COLO668 (cell line): ENCODE data around the gene ADGRG7.

ENCODE experiments used
- DNase-seq: peaks from one replicate; lab custom pipeline; 2025; ENCODE audit not compliant: unreplicated experiment; lab: John Stamatoyannopoulos, UW

The ADGRG7 gene

DNA sequence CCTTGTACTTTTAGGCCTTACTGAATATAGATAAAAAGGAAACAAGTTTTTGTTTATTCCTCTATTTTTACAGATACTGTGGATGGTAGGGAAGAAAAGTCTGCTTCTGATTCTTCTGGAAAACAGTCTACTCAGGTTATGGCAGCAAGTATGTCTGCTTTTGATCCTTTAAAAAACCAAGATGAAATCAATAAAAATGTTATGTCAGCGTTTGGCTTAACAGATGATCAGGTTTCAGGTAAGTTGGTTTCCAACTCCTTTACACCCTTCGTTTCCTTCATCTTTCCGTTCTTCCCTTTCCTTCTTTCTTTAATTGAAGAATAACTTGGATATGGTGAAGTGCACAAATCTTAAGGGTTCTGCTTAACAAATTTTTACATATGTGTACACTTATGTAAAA lies 123.0 kb downstream of the ADGRG7 start:
- DNase-seq: no peak

DNA sequence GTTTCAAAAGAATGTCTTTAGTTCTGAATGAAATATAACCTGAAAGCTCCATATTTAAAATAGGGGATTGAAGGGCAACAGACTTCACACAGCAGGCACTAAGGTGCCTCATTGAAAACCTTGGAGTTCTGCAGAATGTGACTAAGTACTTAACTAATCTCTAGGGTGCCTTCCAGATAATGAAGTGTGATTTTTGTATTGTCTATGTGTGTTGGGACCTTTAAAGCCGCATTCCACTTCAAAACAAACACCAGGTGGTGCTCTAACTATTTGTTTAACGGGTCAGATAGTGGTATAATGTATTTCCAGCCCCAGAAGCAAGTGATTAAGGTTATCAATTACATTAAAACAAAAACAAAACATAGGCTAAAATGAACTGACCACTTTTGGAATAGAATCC lies 127.9 kb downstream of the ADGRG7 start:
- no peak for DNase-seq

DNA sequence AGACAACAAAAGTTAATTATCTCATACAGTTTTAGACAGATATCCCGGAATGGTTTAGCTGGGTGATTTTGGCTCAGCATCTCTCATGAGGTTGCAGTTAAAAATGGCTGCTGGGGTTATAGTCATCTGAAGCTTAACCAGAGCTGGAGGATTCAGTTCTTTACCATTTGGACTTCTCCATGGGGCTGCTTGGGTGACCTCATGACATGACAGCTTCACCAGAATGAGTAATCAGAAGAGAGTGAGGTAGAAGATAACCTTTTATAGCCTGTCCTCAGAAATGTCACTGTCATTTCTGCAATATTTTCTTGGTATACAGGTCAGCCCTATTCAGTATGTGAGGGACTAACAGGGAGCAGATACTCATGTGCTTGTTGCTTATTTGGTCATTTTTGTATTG lies 130.8 kb downstream of the ADGRG7 start:
- DNase-seq: no peak

DNA sequence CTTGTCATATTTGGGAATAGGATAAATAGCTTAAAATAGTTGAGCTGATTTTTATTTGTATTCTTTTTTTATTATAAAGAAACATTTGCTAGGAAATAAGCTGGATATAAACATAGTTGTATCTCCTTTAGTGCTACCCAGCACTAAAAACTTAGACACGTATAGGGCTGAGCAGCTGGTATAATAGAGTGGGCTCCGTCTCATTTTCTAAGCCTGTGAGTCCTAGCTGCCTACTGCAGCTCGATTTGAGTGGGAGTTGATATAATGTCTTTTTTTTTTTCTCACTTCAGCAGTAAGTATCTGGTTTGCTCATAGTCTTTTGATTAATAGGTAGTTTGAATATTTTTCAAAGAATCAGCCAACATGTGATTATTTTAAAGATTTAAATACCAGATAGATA lies 134.1 kb downstream of the ADGRG7 start:
- no peak for DNase-seq

DNA sequence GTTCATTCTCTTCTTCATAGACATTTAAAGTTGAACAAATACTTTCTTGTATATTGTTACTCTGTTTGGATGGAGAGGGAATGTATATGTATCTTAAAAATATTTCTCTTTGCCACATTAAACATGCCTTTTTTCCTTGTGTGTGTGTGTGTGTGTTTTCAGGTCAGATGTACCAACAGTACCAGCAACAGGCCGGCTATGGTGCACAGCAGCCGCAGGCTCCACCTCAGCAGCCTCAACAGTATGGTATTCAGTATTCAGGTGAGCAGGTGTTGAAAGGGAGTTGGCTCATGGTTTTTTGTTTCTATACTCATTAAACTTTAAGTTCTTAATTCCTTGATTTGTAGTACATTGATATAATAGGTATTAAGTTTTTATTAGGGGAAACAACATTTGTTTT lies 135.3 kb downstream of the ADGRG7 start:
- no peak for DNase-seq
